Activated CD4-positive, alpha-beta T cell treated with anti-CD3 and anti-CD28 coated beads for 36 hours (primary cell): ENCODE measurements around the gene VIPAS39. TPM values are rescaled to one million over a fixed set of nuclear protein-coding genes. Genes with fewer than 3 reads are reported as not detected.

Experiments
- ATAC-seq: fragments of 200-7000 bp; cut with Tn5 transposase; one replicate; pipeline ENCODE4 v1.10.0; 2021; ENCODE audit warnings: mild to moderate bottlenecking, moderate library complexity
- CTCF ChIA-PET: fragments of 350-600 bp; sonication (Branson Sonifier 250); formaldehyde crosslinking; loops from one replicate; lab custom pipeline; 2021; ENCODE audit warnings: antibody characterized with exemption; lab: Charles Lee
- POLR2A ChIA-PET: fragments of 350-600 bp; sonication (Branson Sonifier 250); formaldehyde crosslinking; loops from one replicate; lab custom pipeline; 2021; ENCODE audit warnings: antibody characterized with exemption, inconsistent platforms; lab: Charles Lee
- DNase-seq: peaks from one replicate; pipeline ENCODE4 v3.0.0-alpha.2; 2020
- H3K27ac Mint-ChIP-seq: one replicate; pipeline ENCODE4 v1.8.0; 2021; ENCODE audit warnings: mixed read lengths
- H3K27me3 Mint-ChIP-seq: one replicate; pipeline ENCODE4 v1.8.0; 2021; ENCODE audit warnings: mixed read lengths
- H3K36me3 Mint-ChIP-seq: one replicate; pipeline ENCODE4 v1.8.0; 2021; ENCODE audit warnings: low read depth, mixed read lengths
- H3K4me1 Mint-ChIP-seq: one replicate; pipeline ENCODE4 v1.8.0; 2021; ENCODE audit warnings: mixed read lengths
- H3K4me3 Mint-ChIP-seq: one replicate; pipeline ENCODE4 v1.8.0; 2021; ENCODE audit warnings: mild to moderate bottlenecking, moderate library complexity, mixed read lengths
- H3K9me3 Mint-ChIP-seq: one replicate; pipeline ENCODE4 v1.8.0; 2021; ENCODE audit warnings: low read depth, mixed read lengths
- intact Hi-C, 2 experiments: fragments of 100-400 bp; cut with DNase I in 1 of 2; cut with micrococcal nuclease in 1 of 2; formaldehyde crosslinking; loops; one replicate each; pipeline versions ENCODE4 v1.14.2 to v1.15.1; 2022 to 2024; cut with DNase I, micrococcal nuclease
- total RNA-seq, 2 experiments: library from RNA; stranded (reverse); gene quantifications; one replicate each; pipeline ENCODE4 v1.2.3, GENCODE V29; 2021

The VIPAS39 gene
- total RNA-seq, 2 experiments from 2014 or later: 16.4 to 20.1 TPM

DNA sequence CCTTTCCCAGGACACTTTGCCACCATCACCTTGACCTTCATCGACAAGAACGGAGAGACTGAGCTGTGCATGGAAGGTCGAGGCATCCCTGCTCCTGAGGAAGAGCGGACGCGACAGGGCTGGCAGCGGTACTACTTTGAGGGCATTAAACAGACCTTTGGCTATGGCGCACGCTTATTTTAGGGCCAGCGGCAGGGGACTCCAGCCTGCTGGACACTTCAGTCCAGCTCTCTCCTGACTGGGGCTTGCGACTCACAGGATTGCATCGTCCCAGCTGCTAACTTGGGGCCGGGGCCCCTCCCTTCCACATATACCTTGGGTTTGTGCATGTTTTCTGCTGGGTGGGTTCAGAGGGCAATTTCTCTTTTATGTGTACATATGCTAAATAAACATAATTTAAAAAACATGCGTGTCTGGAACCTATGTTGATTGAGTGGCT lies 11.7 kb upstream of the VIPAS39 start:
- no peak for ATAC-seq
- DNase-seq: no peak
- intact Hi-C loops: no loop called here
- H3K4me1 Mint-ChIP-seq: no peaks in the 10 kb centered on the region
- H3K27ac Mint-ChIP-seq: no peak overlapping the region
- no peaks in the 10 kb centered on the region for H3K27me3 Mint-ChIP-seq
- no peak overlapping the region for H3K4me3 Mint-ChIP-seq
- peaks cover 36% of the 10 kb centered on the region for H3K36me3 Mint-ChIP-seq
- no peaks in the 10 kb centered on the region for H3K9me3 Mint-ChIP-seq
- ChIA-PET CTCF (interaction anchor here (2.7 kb wide), 1 partner anchor 10 kb away, joined by 10 read pairs; no protein-coding TSS in a partner anchor), POLR2A (no interaction called here)

DNA sequence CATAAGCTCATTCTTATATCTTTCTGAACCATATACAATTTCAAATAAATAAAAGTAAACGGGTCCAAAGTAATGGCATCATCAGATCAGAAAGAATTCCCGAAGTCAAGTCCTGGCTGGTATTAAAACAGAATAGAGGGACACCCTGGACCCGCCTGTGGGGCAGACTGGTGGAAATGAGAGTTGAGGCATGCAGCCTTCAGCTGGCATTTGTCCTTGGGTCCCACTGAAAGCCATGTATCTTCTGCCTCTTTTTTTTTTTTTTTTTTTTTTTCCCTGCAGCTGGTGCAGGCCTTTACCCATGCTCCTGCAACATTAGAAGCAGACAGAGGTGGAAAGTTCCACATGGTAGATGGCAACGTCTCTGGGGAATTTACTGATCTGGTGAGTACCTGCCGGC lies 10.4 kb upstream of the VIPAS39 start:
- CTCF ChIA-PET: no interaction called here
- POLR2A ChIA-PET: no interaction called here
- H3K36me3 Mint-ChIP-seq: peaks cover 43% of the 10 kb centered on the region

DNA sequence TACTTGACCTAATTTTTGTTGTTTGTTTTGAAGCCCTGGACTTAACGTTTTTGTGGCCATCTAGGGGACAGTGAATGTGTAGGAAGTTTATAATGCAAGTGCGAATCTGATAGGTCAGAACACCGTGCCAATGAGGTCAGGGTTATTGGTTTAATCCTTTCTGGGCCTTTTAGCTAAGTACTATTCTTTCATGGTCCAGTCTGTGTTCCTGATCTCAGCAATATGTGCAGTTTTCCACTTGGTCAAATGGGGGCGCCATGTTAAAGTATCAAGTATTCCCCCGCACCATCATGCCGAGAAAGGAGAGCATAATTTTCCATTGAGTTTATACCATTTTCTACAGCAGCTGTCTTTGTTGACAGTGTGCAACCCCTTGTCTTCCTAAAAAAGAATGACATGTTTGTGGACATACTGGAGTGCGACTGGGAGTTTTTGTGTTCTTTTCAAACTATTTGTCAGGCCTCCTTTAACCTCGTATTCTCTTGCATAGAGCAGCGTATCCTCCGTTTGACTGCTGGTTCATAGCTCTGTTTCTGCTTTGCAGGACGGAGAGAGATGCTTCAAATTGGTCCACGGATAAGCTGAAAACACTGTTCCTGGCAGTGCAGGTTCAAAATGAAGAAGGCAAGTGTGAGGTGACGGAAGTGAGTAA lies 1.8 kb upstream of the VIPAS39 start:
- POLR2A ChIA-PET: interaction anchor here (0.6 to 1.1 kb wide), 2 partner anchors 82 to 138 kb away, joined by 3 read pairs; partner anchors contain the start of genes GSTZ1, SAMD15 and TMED8
- Mint-ChIP-seq H3K4me3 (peak overlapping the region; percentile 88), H3K9me3 (no peaks in the 10 kb centered on the region), H3K4me1 (peaks cover 38% of the 10 kb centered on the region), H3K27me3 (no peaks in the 10 kb centered on the region), H3K27ac (peak overlapping the region; percentile 100), H3K36me3 (peaks cover 45% of the 10 kb centered on the region)
- intact Hi-C loops: loop anchor here (1.0 to 10.0 kb wide), 13 partner anchors 40 to 1307 kb away; partner anchors contain the start of genes ADCK1 (in 1 of the 2), ANGEL1 (in 1 of the 2), CIPC (in 1 of the 2) and GPATCH2L (in 1 of the 2)
- peak; percentile 85 for DNase-seq
- no peak for ATAC-seq
- CTCF ChIA-PET: interaction anchor here (0.6 to 3.0 kb wide), 32 partner anchors 10 to 325 kb away, joined by 3 to 13 read pairs (median 3); partner anchors contain the start of genes GSTZ1, POMT2, SAMD15 and TMED8

More for the DNA sequence above, 10.4 kb upstream of the VIPAS39 start:
- H3K27ac Mint-ChIP-seq: no peak overlapping the region
- no peaks in the 10 kb centered on the region for H3K27me3 Mint-ChIP-seq
- no peak overlapping the region for H3K4me3 Mint-ChIP-seq
- no peaks in the 10 kb centered on the region for H3K9me3 Mint-ChIP-seq
- intact Hi-C loops: no loop called here
- H3K4me1 Mint-ChIP-seq: no peaks in the 10 kb centered on the region
- ATAC-seq: no peak
- DNase-seq: no peak

DNA sequence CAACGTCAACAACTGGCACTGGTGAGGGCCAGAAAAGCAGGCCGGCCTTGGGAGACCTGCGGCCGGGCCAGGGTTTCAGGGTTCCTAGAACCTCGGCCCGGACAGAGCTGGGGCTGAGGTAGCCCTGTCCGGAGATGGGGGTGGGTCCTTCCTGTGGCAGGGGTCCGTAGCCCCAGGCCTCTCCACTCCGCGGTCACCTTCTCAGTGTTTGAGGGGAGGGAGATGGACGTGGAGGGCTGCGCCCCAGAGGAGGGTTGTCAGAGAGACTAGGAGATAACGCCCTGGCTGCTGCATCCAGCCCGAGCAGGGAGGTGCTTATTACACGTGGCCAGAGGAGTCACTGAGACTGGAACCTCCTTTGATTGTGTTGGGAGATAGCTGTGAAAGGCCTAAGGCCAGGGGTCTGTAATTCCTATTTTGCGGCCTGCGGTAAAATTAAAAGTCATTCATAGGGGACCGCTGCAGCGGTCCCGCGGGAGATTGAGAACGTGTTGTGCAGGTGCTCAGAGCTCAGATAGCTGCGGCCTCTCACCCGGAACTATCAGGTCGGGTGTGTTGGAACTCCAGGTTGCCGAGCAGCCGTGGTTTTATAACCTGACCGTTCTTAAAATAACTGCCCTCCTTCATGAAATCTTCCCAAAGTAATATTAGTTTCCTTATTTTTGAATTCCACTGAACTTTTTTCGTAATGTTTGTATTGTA lies 999 bp upstream of the VIPAS39 start:
- peak overlapping the region; percentile 88 for H3K4me3 Mint-ChIP-seq
- DNase-seq (peak; percentile 61), ATAC-seq (peak; percentile 10)
- POLR2A ChIA-PET: interaction anchor here (1.1 kb wide), 1 partner anchor 137 kb away, joined by 3 read pairs; the partner anchor contains the start of gene GSTZ1
- CTCF ChIA-PET: interaction anchor here (0.5 to 3.0 kb wide), 22 partner anchors 9 to 292 kb away, joined by 3 to 13 read pairs (median 4); partner anchors contain the start of genes GSTZ1, POMT2, SAMD15 and TMED8
- peaks cover 41% of the 10 kb centered on the region for H3K36me3 Mint-ChIP-seq
- intact Hi-C loops: loop anchor here (1.0 to 10.0 kb wide), 15 partner anchors 40 to 1306 kb away; partner anchors contain the start of genes CIPC (in 2 of the 2), SPTLC2 (in 2 of the 2), ADCK1 (in 1 of the 2) and ANGEL1 (in 1 of the 2)
- H3K9me3 Mint-ChIP-seq: no peaks in the 10 kb centered on the region
- H3K27ac Mint-ChIP-seq: peak overlapping the region; percentile 100
- H3K4me1 Mint-ChIP-seq: peaks cover 38% of the 10 kb centered on the region
- H3K27me3 Mint-ChIP-seq: no peaks in the 10 kb centered on the region

DNA sequence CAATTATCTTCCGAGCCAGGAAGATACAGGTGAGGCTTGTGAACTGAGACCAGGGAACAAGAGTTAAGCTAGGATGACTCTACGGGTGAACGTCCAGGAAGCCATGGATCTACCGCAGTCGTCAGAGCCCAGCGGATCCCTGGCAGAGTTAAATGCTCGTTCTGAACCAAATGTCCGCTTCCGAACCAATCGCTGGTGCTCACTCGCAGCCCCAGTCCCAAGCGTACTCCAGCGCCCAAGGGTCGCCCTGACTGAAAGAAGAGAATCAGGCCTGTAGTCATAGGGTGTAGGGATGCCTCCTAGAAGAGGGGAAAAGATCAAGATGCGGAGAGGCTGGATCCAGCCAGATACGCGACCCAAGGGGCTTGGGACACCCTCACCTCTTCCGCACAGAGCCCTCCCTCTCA lies 283 bp downstream of the VIPAS39 start:
- Mint-ChIP-seq H3K36me3 (peaks cover 34% of the 10 kb centered on the region), H3K27me3 (no peaks in the 10 kb centered on the region), H3K9me3 (no peaks in the 10 kb centered on the region), H3K4me1 (peaks cover 38% of the 10 kb centered on the region), H3K4me3 (peak overlapping the region; percentile 88), H3K27ac (peak overlapping the region; percentile 100)
- POLR2A ChIA-PET: interaction anchor here (0.6 to 0.7 kb wide), 3 partner anchors 69 to 302 kb away, joined by 3 to 4 read pairs (median 4); no protein-coding TSS in a partner anchor
- DNase-seq (no peak), ATAC-seq (peak; percentile 0)
- intact Hi-C loops: loop anchor here (1.0 to 10.0 kb wide), 13 partner anchors 80 to 1305 kb away; partner anchors contain the start of genes GSTZ1 (in 2 of the 2), SAMD15 (in 2 of the 2), TMED8 (in 2 of the 2) and ADCK1 (in 1 of the 2)
- CTCF ChIA-PET: interaction anchor here (0.6 to 1.0 kb wide), 3 partner anchors 19 to 247 kb away, joined by 3 to 5 read pairs (median 4); no protein-coding TSS in a partner anchor

DNA sequence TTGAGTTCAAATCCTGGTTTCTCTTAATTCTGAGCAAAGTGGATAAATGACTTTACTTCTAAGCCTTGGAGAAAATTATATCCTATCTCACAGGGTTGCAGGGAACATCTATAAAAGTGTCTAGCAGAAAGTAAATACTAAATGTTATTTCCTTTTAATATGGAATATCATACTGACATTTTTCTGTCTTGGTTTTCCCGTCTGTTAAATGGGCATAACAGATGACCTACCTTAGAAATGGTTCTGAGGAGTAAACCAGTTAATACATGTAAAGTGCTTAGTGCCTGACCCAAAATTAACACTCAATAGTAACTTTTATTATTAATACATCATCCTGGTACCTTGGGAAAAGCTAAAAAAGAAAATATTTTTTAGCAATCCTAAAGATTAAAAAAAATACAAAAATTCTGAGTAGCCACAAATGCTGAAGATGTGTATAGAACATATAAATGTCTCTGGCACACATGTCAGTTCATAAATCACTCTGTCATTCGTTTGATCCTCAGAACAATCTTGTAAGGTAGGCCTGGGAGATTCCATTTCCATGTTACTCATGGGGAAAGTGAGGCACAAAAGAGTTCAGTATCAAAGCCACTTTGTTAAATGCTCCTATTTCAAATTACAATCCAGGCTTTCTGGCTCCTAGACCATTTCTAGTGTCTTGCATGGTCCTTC lies 1.3 kb downstream of the VIPAS39 start:
- intact Hi-C loops: loop anchor here (5.0 to 10.0 kb wide), 7 partner anchors 154 to 1304 kb away; partner anchors contain the start of genes ANGEL1 (in 1 of the 2), CIPC (in 1 of the 2), GPATCH2L (in 1 of the 2) and IRF2BPL (in 1 of the 2)
- peaks cover 32% of the 10 kb centered on the region for H3K36me3 Mint-ChIP-seq

DNA sequence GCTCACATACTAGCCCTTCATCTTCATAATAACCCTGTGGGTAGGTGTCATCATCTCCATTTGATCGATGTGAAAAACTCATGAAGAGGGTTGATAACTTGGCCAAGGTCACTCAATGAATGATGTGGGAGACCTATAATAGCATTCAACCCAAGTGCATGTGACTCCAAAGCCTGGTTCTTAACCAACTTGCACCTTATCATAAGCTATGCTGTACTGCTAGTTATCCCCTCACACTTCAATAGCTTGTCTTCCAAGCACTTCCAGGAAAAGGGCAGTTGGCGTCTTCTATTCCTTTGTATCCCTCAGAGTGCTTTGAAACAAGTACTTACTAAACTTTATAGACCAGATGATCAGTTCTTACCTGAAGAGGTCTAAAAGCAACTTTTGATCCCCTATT lies 15.2 kb downstream of the VIPAS39 start:
- Mint-ChIP-seq H3K36me3 (peaks cover 30% of the 10 kb centered on the region), H3K27ac (no peak overlapping the region), H3K4me1 (no peaks in the 10 kb centered on the region), H3K4me3 (no peak overlapping the region), H3K27me3 (no peaks in the 10 kb centered on the region), H3K9me3 (no peaks in the 10 kb centered on the region)
- ChIA-PET POLR2A (no interaction called here), CTCF (interaction anchor here (0.7 kb wide), 1 partner anchor 65 kb away, joined by 3 read pairs; the partner anchor contains the start of genes SAMD15 and TMED8)
- DNase-seq (no peak), ATAC-seq (no peak)
- intact Hi-C loops: no loop called here

More for the DNA sequence above, 1.3 kb downstream of the VIPAS39 start:
- ChIA-PET POLR2A (no interaction called here), CTCF (interaction anchor here (1.0 kb wide), 1 partner anchor 101 kb away, joined by 5 read pairs; no protein-coding TSS in a partner anchor)
- Mint-ChIP-seq H3K4me1 (peaks cover 29% of the 10 kb centered on the region), H3K4me3 (peak overlapping the region; percentile 88), H3K27ac (peak overlapping the region; percentile 100), H3K9me3 (no peaks in the 10 kb centered on the region), H3K27me3 (no peaks in the 10 kb centered on the region)
- ATAC-seq: no peak
- no peak for DNase-seq

DNA sequence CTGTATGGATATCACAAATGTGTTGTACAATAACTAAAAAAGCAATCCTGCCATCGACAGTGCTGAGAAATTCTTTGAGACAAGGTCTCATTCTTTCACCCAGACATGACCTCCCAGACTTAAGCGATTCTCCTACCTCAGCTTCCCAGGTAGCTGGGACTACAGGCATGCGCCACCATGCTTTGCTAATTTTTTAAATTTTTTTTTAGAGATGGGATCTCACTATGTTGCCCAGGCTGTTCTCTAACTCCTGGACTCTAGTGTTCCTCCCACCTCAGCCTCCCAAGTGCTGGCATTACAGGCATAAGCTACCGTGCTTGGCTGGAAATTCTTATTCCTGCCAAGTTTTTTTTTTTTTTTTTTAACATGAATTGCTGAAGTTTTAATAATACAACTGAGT lies 17.5 kb downstream of the VIPAS39 start:
- ChIA-PET CTCF (no interaction called here), POLR2A (interaction anchor here (0.6 kb wide), 1 partner anchor 17 kb away, joined by 3 read pairs; no protein-coding TSS in a partner anchor)
- H3K4me3 Mint-ChIP-seq: no peak overlapping the region
- no peak overlapping the region for H3K27ac Mint-ChIP-seq
- ATAC-seq (no peak), DNase-seq (no peak)
- no peaks in the 10 kb centered on the region for H3K27me3 Mint-ChIP-seq
- no peaks in the 10 kb centered on the region for H3K9me3 Mint-ChIP-seq
- H3K4me1 Mint-ChIP-seq: no peaks in the 10 kb centered on the region
- intact Hi-C loops: no loop called here
- peaks cover 36% of the 10 kb centered on the region for H3K36me3 Mint-ChIP-seq

DNA sequence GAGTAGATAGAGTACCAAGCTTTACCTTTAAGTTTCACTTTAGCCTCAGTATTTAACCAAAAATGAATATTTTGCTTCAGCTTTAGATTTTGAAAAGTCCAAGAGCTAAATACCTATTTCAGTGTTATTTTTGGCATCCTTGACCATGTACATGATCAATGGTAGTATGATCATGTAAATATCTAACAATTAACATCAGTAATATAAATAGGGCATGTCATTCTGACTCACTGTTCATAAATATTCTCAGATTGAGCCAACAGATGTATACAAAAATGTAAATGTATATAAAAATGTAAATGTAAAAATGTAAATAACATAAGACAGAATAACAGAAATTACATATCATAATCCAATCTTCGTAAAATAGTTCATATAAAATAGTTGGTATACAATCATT lies 18.8 kb downstream of the VIPAS39 start:
- Mint-ChIP-seq H3K9me3 (no peaks in the 10 kb centered on the region), H3K27me3 (no peaks in the 10 kb centered on the region), H3K4me3 (no peak overlapping the region), H3K4me1 (no peaks in the 10 kb centered on the region), H3K27ac (no peak overlapping the region), H3K36me3 (peaks cover 40% of the 10 kb centered on the region)
- no peak for DNase-seq
- ATAC-seq: no peak
- CTCF ChIA-PET: interaction anchor here (3.0 kb wide), 1 partner anchor 11 kb away, joined by 12 read pairs; no protein-coding TSS in a partner anchor
- intact Hi-C loops: no loop called here
- POLR2A ChIA-PET: interaction anchor here (0.5 kb wide), 1 partner anchor 22 kb away, joined by 7 read pairs; no protein-coding TSS in a partner anchor

DNA sequence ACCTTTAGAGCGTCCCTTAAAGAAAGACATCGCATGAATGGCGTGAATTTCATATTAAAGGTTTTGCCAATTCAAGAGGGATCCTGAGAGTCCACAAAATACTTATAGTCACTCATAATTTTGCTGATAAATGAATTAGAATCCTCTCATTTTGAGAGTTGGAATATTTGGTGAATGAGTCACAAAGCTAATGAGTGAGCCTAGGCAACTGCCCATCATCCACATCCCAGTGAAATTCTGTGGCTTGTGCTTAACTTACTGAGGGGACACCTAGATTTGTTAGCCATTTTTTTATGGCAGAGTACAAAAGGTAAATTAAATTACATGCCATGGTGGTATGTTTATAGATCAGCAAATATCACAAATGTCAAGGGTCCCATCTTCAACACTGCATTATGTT lies 21.4 kb downstream of the VIPAS39 start:
- DNase-seq: no peak
- no peaks in the 10 kb centered on the region for H3K9me3 Mint-ChIP-seq
- H3K4me3 Mint-ChIP-seq: no peak overlapping the region
- H3K27ac Mint-ChIP-seq: no peak overlapping the region
- no peak for ATAC-seq
- H3K4me1 Mint-ChIP-seq: no peaks in the 10 kb centered on the region
- ChIA-PET CTCF (interaction anchor here (1.8 kb wide), 1 partner anchor 23 kb away, joined by 5 read pairs; no protein-coding TSS in a partner anchor), POLR2A (no interaction called here)
- H3K36me3 Mint-ChIP-seq: peaks cover 32% of the 10 kb centered on the region
- no peaks in the 10 kb centered on the region for H3K27me3 Mint-ChIP-seq
- intact Hi-C loops: no loop called here
